Transverse colon (tissue), 4 donors: ENCODE measurements around the gene LYSMD1. TPM values are rescaled to one million over a fixed set of nuclear protein-coding genes. Genes with fewer than 3 reads are reported as not detected.

Experiments
- DNase-seq: peaks from one replicate; pipeline ENCODE4 v3.0.0-alpha.2; 2019
- H3K27ac ChIP-seq, 4 donors: fragments of 200-600 bp; sonication (generic); 2 replicates each; pipeline ENCODE4 v1.5.1; 2016 to 2018; ENCODE audit warnings: inconsistent platforms in 4 of 4
- H3K27me3 ChIP-seq: fragments of 200-600 bp; sonication (generic); 2 replicates; pipeline ENCODE4 v1.5.1; 2017; ENCODE audit warnings: inconsistent platforms
- H3K36me3 ChIP-seq, 4 donors: fragments of 200-600 bp; sonication (generic); 2 replicates each; pipeline ENCODE4 v1.5.1; 2017 to 2019; ENCODE audit warnings: inconsistent platforms in 4 of 4
- H3K4me1 ChIP-seq, 4 donors: fragments of 200-600 bp; sonication (generic); 2 replicates each; pipeline ENCODE4 v1.5.1; 2017 to 2020; ENCODE audit warnings: inconsistent platforms in 4 of 4
- H3K4me3 ChIP-seq, 4 donors: fragments of 200-600 bp; sonication (generic); 1 replicate in 1 of 4; 2 replicates in 3 of 4; pipeline versions ENCODE4 v1.5.1 to v1.6.1; 2017 to 2019; ENCODE audit warnings: inconsistent platforms in 4 of 4
- H3K9me3 ChIP-seq, 2 donors: fragments of 200-600 bp; sonication (generic); 2 replicates each; pipeline ENCODE4 v1.5.1; 2017 to 2019; ENCODE audit warnings: inconsistent platforms in 2 of 2
- EP300 ChIP-seq: sonication (generic); formaldehyde crosslinking; IDR thresholded peaks from one replicate; pipeline ENCODE4 v1.6.1; 2017; ENCODE audit warnings: antibody characterized with exemption, low read depth
- POLR2A ChIP-seq: fragments of 450-650 bp; IDR thresholded peaks from one replicate; pipeline ENCODE4 v1.6.1; 2016; ENCODE audit warnings: antibody characterized with exemption, mild to moderate bottlenecking, moderate library complexity
- POLR2AphosphoS5 ChIP-seq, 3 donors: sonication (generic); formaldehyde crosslinking; IDR thresholded peaks; one replicate each; pipeline ENCODE4 v1.6.1; 2016; ENCODE audit warnings: antibody characterized with exemption in 3 of 3
- WGBS, 2 donors: methylation state at CpG; one replicate each; pipeline ENCODE4 v1.1.5; 2018; ENCODE audit warnings: low coverage in 1 of 2; 5-methylcytosine and 5-hydroxymethylcytosine counted together
- in situ Hi-C, 4 donors: fragments of 200-750 bp; cut with MboI; loops; one replicate each; pipeline versions ENCODE4 v1.15.0 to v1.15.1; 2017; ENCODE audit warnings: low sequenced_read_pairs in 3 of 4, low pct_ligation_motif_present in 1 of 4, low pct_unique_long_range_greater_than_20kb in 1 of 4
- intact Hi-C: fragments of 100-400 bp; cut with DNase I; formaldehyde crosslinking; loops from one replicate; pipeline ENCODE4 v1.15.1; 2023; ENCODE audit warnings: low total_unique reads
- total RNA-seq, 4 donors: library from RNA; depleted of rRNA; stranded (reverse); fragments of >200 nt; gene quantifications; one replicate each; pipeline ENCODE4 v1.1.0, GENCODE V29; 2016
- TF ChIP-seq, protein P1 (sequence below), 5 experiments: fragments of 200-600 bp in 3 of 5; fragments of 450-650 bp in 2 of 5; sonication (generic) in 3 of 5; IDR thresholded peaks; 1 replicate in 2 of 5; 2 replicates in 3 of 5; pipeline ENCODE4 v1.5.1; 2016 to 2017; ENCODE audit warnings: antibody characterized with exemption in 5 of 5, inconsistent platforms in 3 of 5, mild to moderate bottlenecking in 2 of 5, moderate library complexity in 1 of 5

Gene LYSMD1
- total RNA-seq, 4 donors from 2014 or later: 1.4 to 15.7 (median 7.3) TPM

DNA sequence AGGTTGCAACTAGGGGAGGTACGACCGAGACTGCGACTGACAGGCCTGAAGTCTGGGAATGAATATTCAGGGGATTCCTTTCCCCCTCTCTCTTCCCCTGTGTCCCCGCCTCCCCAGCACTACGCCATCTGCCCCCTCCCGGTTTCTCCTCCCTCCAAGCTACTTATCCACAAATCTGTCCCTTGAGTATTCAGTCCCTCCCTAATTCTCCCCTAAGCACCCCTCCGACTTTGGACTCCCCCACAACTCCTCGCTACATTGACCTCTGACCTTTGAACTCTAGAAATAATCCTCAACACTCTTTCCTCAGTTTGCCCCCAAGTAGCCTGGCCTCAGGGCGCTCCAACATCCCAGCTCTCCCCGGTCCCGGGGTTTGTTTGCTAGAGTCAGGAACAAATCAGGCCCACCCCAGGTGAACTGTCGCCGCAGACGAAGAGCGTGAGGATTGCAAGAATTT lies 393 bp downstream of the LYSMD1 start:
- WGBS, 2 donors: 7 to 13% methylated on average over 3 to 15 of the region's 15 CpGs
- peak; percentile 49 for DNase-seq
- TF ChIP-seq, protein P1, sequence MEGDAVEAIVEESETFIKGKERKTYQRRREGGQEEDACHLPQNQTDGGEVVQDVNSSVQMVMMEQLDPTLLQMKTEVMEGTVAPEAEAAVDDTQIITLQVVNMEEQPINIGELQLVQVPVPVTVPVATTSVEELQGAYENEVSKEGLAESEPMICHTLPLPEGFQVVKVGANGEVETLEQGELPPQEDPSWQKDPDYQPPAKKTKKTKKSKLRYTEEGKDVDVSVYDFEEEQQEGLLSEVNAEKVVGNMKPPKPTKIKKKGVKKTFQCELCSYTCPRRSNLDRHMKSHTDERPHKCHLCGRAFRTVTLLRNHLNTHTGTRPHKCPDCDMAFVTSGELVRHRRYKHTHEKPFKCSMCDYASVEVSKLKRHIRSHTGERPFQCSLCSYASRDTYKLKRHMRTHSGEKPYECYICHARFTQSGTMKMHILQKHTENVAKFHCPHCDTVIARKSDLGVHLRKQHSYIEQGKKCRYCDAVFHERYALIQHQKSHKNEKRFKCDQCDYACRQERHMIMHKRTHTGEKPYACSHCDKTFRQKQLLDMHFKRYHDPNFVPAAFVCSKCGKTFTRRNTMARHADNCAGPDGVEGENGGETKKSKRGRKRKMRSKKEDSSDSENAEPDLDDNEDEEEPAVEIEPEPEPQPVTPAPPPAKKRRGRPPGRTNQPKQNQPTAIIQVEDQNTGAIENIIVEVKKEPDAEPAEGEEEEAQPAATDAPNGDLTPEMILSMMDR (IDR thresholded peaks at IDR 0.05): peak in 1 of 5 experiments; percentile 13
- no peak for TF ChIP-seq POLR2AphosphoS5 (IDR thresholded peaks at IDR 0.05)
- in situ Hi-C loops: loop anchor here in 1 of 4 donors (25.0 kb wide), 1 partner anchor 128 kb away; the partner anchor contains the start of genes BNIPL and C1orf56
- Histone ChIP-seq H3K36me3 (peaks cover 0 to 18% (median 4%) of the 10 kb centered on the region in 4 donors), H3K4me1 (peaks cover 6 to 30% (median 20%) of the 10 kb centered on the region in 4 donors), H3K27me3 (no peaks in the 10 kb centered on the region), H3K9me3 (no peaks in the 10 kb centered on the region), H3K4me3 (peak overlapping the region; percentile 32 to 94 (median 78)), H3K27ac (peak overlapping the region; percentile 84 to 94 (median 88))
- intact Hi-C loops: no loop called here

DNA sequence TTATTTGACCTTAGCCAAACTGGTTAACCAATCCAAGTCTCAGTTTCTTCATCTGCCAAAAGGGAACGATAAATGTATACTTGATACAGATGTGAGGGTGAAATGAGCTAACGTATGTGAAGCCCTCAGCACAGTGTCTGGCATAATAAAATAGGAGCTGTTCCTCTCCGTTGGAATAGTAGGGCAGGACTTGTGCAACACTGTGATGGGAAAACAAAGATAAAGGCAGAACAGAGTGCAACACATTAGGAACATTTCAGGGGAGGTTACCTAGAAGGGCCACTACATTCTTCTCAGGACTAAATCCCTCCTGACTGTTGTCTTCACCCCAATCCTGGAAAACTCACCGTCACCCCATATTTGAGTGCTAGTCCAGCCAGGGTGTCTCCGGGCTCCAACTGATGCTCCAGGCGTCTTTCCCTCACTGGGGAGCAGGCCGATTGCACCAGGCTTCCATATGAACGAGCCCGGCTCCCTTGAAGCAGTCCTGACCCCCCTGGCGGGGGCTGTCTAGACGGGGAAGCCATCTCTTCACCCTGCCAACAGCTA lies 896 bp downstream of the LYSMD1 start:
- H3K27ac ChIP-seq: peak overlapping the region; percentile 84 to 94 (median 88)
- DNase-seq: no peak
- 30% methylated on average over 11 of the region's 11 CpGs; no CpG with 5 or more reads in 1 of the 2 donors for WGBS, 2 donors
- peaks cover 6 to 30% (median 20%) of the 10 kb centered on the region in 4 donors for H3K4me1 ChIP-seq
- no peaks in the 10 kb centered on the region for H3K27me3 ChIP-seq
- intact Hi-C loops (no loop called here), in situ Hi-C loops (loop anchor here in 1 of 4 donors (25.0 kb wide), 1 partner anchor 128 kb away; the partner anchor contains the start of genes BNIPL and C1orf56)
- TF ChIP-seq, protein P1 (IDR thresholded peaks at IDR 0.05): no peak
- TF ChIP-seq POLR2AphosphoS5 (IDR thresholded peaks at IDR 0.05) (no peak), EP300 (no peak), POLR2A (no peak)
- peaks cover 0 to 19% (median 5%) of the 10 kb centered on the region in 4 donors for H3K36me3 ChIP-seq
- no peaks in the 10 kb centered on the region for H3K9me3 ChIP-seq
- H3K4me3 ChIP-seq: peak overlapping the region; percentile 32 to 94 (median 78)

DNA sequence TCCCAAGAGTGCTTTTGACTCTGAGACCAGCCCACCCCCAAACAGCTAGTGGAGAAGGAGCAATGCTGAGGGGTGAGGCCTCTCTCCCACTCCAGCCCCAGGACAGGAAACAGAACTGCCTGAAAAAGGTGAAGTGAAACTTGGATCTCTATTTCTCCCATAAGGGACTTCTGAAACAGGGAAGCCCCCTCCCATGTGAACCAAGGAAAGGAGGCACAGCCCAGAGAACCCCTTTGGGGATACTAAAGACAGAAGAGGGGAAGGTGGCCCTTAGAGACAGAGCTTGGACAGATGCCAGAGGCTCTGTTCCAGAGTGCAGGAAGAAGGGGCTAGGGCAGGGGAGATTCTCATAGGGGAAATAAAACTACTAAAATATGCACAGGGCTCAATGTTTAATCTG lies 6.3 kb downstream of the LYSMD1 start:
- in situ Hi-C loops (loop anchor here in 3 of 4 donors (5.0 to 25.0 kb wide), 5 partner anchors 62 to 145 kb away; partner anchors contain the start of genes BNIPL (in 1 of the 3) and C1orf56 (in 1 of the 3)), intact Hi-C loops (loop anchor here (5.0 to 10.0 kb wide), 2 partner anchors 55 to 342 kb away; no protein-coding TSS in a partner anchor)
- peak overlapping the region in 1 of 4 donors; percentile 19 for H3K27ac ChIP-seq
- no peak for DNase-seq
- H3K4me1 ChIP-seq: peaks cover 0 to 14% (median 3%) of the 10 kb centered on the region in 4 donors
- TF ChIP-seq, protein P1 (IDR thresholded peaks at IDR 0.05): no peak
- TF ChIP-seq POLR2AphosphoS5 (IDR thresholded peaks at IDR 0.05) (no peak), POLR2A (no peak), EP300 (no peak)
- no peaks in the 10 kb centered on the region for H3K9me3 ChIP-seq
- H3K27me3 ChIP-seq: no peaks in the 10 kb centered on the region
- H3K4me3 ChIP-seq: no peak overlapping the region
- H3K36me3 ChIP-seq: peaks cover 0 to 9% (median 5%) of the 10 kb centered on the region in 4 donors

DNA sequence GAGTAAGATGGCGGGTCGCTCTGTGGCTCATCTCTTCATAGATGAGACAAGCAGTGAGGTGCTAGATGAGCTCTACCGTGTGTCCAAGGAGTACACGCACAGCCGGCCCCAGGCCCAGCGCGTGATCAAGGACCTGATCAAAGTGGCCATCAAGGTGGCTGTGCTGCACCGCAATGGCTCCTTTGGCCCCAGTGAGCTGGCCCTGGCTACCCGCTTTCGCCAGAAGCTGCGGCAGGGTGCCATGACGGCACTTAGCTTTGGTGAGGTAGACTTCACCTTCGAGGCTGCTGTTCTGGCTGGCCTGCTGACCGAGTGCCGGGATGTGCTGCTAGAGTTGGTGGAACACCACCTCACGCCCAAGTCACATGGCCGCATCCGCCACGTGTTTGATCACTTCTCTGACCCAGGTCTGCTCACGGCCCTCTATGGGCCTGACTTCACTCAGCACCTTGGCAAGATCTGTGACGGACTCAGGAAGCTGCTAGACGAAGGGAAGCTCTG lies 6.9 kb downstream of the LYSMD1 start:
- in situ Hi-C loops: loop anchor here in 3 of 4 donors (5.0 to 25.0 kb wide), 5 partner anchors 62 to 144 kb away; partner anchors contain the start of genes BNIPL (in 1 of the 3) and C1orf56 (in 1 of the 3)

More for the DNA sequence above, 6.9 kb downstream of the LYSMD1 start:
- Histone ChIP-seq H3K4me1 (peaks cover 0 to 9% (median 0%) of the 10 kb centered on the region in 4 donors), H3K27ac (peak overlapping the region in 3 of 4 donors; percentile 12 to 58 (median 24)), H3K4me3 (no peak overlapping the region), H3K9me3 (no peaks in the 10 kb centered on the region), H3K27me3 (no peaks in the 10 kb centered on the region), H3K36me3 (peaks cover 0 to 9% (median 5%) of the 10 kb centered on the region in 4 donors)
- TF ChIP-seq POLR2AphosphoS5 (IDR thresholded peaks at IDR 0.05) (no peak), POLR2A (no peak), EP300 (no peak)
- TF ChIP-seq, protein P1 (IDR thresholded peaks at IDR 0.05): no peak
- 78 to 87% methylated on average over 6 to 10 of the region's 22 CpGs for WGBS, 2 donors
- no peak for DNase-seq
- intact Hi-C loops: loop anchor here (5.0 to 10.0 kb wide), 2 partner anchors 54 to 342 kb away; no protein-coding TSS in a partner anchor
